H1 (cell line): ENCODE measurements around the gene ARMH2. TPM values are rescaled to one million over a fixed set of nuclear protein-coding genes. Genes with fewer than 3 reads are reported as not detected.
"Not testable (repeated sequence)": the region's sequence is repeated elsewhere in the genome, so short reads cannot be mapped to it uniquely, and the experiment has no call there.

Source experiments
- CTCF ChIA-PET: fragments of 300-600 bp; sonication (Branson Sonifier 250); formaldehyde crosslinking; loops from one replicate; lab custom pipeline; 2021; ENCODE audit not compliant: partially characterized antibody; lab: Charles Lee
- POLR2A ChIA-PET: fragments of 300-600 bp; sonication (Branson Sonifier 250); formaldehyde crosslinking; loops from one replicate; lab custom pipeline; 2021; ENCODE audit warnings: inconsistent platforms; ENCODE audit not compliant: partially characterized antibody; lab: Charles Lee
- DNase-seq, 2 experiments: peaks; one replicate each; pipeline versions ENCODE4 v3.0.0 to v3.0.0-alpha.2; 2010 to 2022; ENCODE audit warnings: low spot score in 2 of 2, low read depth in 1 of 2, mixed read lengths in 1 of 2
- FAIRE-seq: peaks from 2 replicates; lab custom pipeline; 2011; peaks lifted over from hg19 to GRCh38; lab: Jason Lieb, UNC
- H2AFZ ChIP-seq: 2 replicates; pipeline ENCODE4 v1.8.1; 2012; ENCODE audit warnings: low read length, inconsistent platforms
- H2AK5ac ChIP-seq: 2 replicates; pipeline ENCODE4 v1.6.1; 2013; ENCODE audit warnings: low read depth, low read length
- H2BK120ac ChIP-seq: replicated peaks from 2 replicates; pipeline ENCODE3; 2013; ENCODE audit warnings: low read depth, low read length, inconsistent platforms
- H2BK12ac ChIP-seq: 2 replicates; pipeline ENCODE4 v1.6.1; 2013; ENCODE audit warnings: low read depth, low read length
- H2BK15ac ChIP-seq: 2 replicates; pipeline ENCODE4 v1.6.1; 2013; ENCODE audit warnings: low read length
- H2BK20ac ChIP-seq: 2 replicates; pipeline ENCODE4 v1.6.1; 2013; ENCODE audit warnings: low read length
- H2BK5ac ChIP-seq: 2 replicates; pipeline ENCODE4 v1.6.1; 2013; ENCODE audit warnings: low read depth, low read length
- H3K14ac ChIP-seq: 2 replicates; pipeline ENCODE4 v1.6.1; 2013; ENCODE audit warnings: inconsistent platforms; ENCODE audit not compliant: insufficient read length
- H3K18ac ChIP-seq: 2 replicates; pipeline ENCODE4 v1.6.1; 2013; ENCODE audit warnings: low read length; ENCODE audit errors: extremely low read depth
- H3K23ac ChIP-seq: 2 replicates; pipeline ENCODE4 v1.6.1; 2013; ENCODE audit warnings: inconsistent platforms; ENCODE audit not compliant: insufficient read length
- H3K23me2 ChIP-seq: 2 replicates; pipeline ENCODE4 v1.6.1; 2013; ENCODE audit warnings: low read depth, low read length
- H3K27ac ChIP-seq: 2 replicates; pipeline ENCODE4 v1.6.1; 2011; ENCODE audit warnings: low read depth, low read length, inconsistent platforms
- H3K27me3 ChIP-seq, 4 experiments: replicated peaks in 1 of 4; 1 replicate in 1 of 4; 2 replicates in 3 of 4; pipeline versions ENCODE4 v1.6.1 to v1.8.1; 2011 to 2013; ENCODE audit warnings: low read length in 3 of 4, mild to moderate bottlenecking in 3 of 4, inconsistent platforms in 2 of 4, mixed read lengths in 2 of 4, moderate library complexity in 1 of 4; ENCODE audit not compliant: control insufficient read depth in 3 of 4, insufficient read depth in 3 of 4; ENCODE audit errors: extremely low read depth in 1 of 4
- H3K36me3 ChIP-seq, 4 experiments: 2 replicates each; pipeline versions ENCODE4 v1.6.1 to v1.8.1; 2011 to 2013; ENCODE audit warnings: mild to moderate bottlenecking in 4 of 4, low read length in 3 of 4, moderate library complexity in 2 of 4, control low read depth in 1 of 4, inconsistent platforms in 1 of 4; ENCODE audit not compliant: insufficient read depth in 4 of 4, control insufficient read depth in 2 of 4
- H3K4ac ChIP-seq: replicated peaks from 2 replicates; pipeline ENCODE3; 2013; ENCODE audit warnings: low read length, low read depth, mixed read lengths, inconsistent platforms; ENCODE audit not compliant: insufficient read length
- H3K4me1 ChIP-seq, 4 experiments: replicated peaks in 1 of 4; 1 replicate in 1 of 4; 2 replicates in 3 of 4; pipeline versions ENCODE4 v1.6.1 to v1.8.1; 2011 to 2013; ENCODE audit warnings: low read length in 3 of 4, inconsistent platforms in 2 of 4, mixed read lengths in 1 of 4; ENCODE audit not compliant: insufficient read depth in 4 of 4, control insufficient read depth in 3 of 4
- H3K4me2 ChIP-seq, 2 experiments: 2 replicates each; pipeline versions ENCODE4 v1.6.1 to v1.8.1; 2011 to 2013; ENCODE audit warnings: low read depth in 2 of 2, low read length in 2 of 2, control low read depth in 1 of 2, inconsistent platforms in 1 of 2, mild to moderate bottlenecking in 1 of 2; ENCODE audit not compliant: insufficient read depth in 1 of 2
- H3K4me3 ChIP-seq, 4 experiments: fragments of 200-600, 300-600 bp in 1 of 4; sonication (generic), shearing (Covaris generic), sonication (Bioruptor Twin) in 1 of 4; 2 replicates each; pipeline versions ENCODE4 v1.5.1 to v1.8.1; 2011 to 2016; ENCODE audit warnings: low read length in 4 of 4, low read depth in 3 of 4, control low read depth in 2 of 4, inconsistent platforms in 2 of 4, mild to moderate bottlenecking in 2 of 4, mixed read lengths in 1 of 4, moderate library complexity in 1 of 4; ENCODE audit not compliant: insufficient read depth in 2 of 4; ENCODE audit errors: extremely low read depth in 1 of 4
- H3K56ac ChIP-seq: replicated peaks from 2 replicates; pipeline ENCODE3; 2013; ENCODE audit warnings: low read depth, mild to moderate bottlenecking, mixed read lengths, low read length, inconsistent platforms; ENCODE audit not compliant: insufficient read length
- H3K79me1 ChIP-seq: 2 replicates; pipeline ENCODE4 v1.6.1; 2013; ENCODE audit warnings: low read depth, low read length, control low read depth
- H3K79me2 ChIP-seq, 2 experiments: 2 replicates each; pipeline versions ENCODE4 v1.6.1 to v1.8.1; 2012 to 2013; ENCODE audit warnings: low read length in 2 of 2, mild to moderate bottlenecking in 2 of 2, inconsistent platforms in 1 of 2; ENCODE audit not compliant: insufficient read depth in 2 of 2, control insufficient read depth in 1 of 2
- H3K9ac ChIP-seq, 4 experiments: replicated peaks in 1 of 4; 1 replicate in 1 of 4; 2 replicates in 3 of 4; pipeline versions ENCODE4 v1.6.1 to v1.8.1; 2011 to 2013; ENCODE audit warnings: low read depth in 3 of 4, low read length in 3 of 4, control low read depth in 2 of 4, mild to moderate bottlenecking in 2 of 4, moderate library complexity in 2 of 4, inconsistent platforms in 1 of 4; ENCODE audit errors: extremely low read depth in 1 of 4
- H3K9me3 ChIP-seq, 2 experiments: 2 replicates each; pipeline versions ENCODE4 v1.6.1 to v1.8.1; 2012 to 2013; ENCODE audit warnings: mild to moderate bottlenecking in 2 of 2, moderate library complexity in 2 of 2, control low read depth in 1 of 2, inconsistent platforms in 1 of 2, low read depth in 1 of 2, low read length in 1 of 2, mixed read lengths in 1 of 2; ENCODE audit not compliant: insufficient read depth in 2 of 2
- H4K20me1 ChIP-seq, 2 experiments: replicated peaks in 1 of 2; 2 replicates each; pipeline versions ENCODE3 to v1.8.1; 2011 to 2013; ENCODE audit warnings: inconsistent platforms in 2 of 2, low read length in 2 of 2, mild to moderate bottlenecking in 1 of 2; ENCODE audit not compliant: insufficient read depth in 2 of 2, control insufficient read depth in 1 of 2
- H4K5ac ChIP-seq: 2 replicates; pipeline ENCODE4 v1.6.1; 2013; ENCODE audit warnings: low read length, low read depth, mixed read lengths, inconsistent platforms; ENCODE audit not compliant: insufficient read length
- H4K8ac ChIP-seq: 2 replicates; pipeline ENCODE4 v1.8.0; 2013; ENCODE audit warnings: mild to moderate bottlenecking, moderate library complexity, low read length, inconsistent platforms; ENCODE audit not compliant: insufficient read depth; ENCODE audit errors: extremely low read depth
- H4K91ac ChIP-seq: replicated peaks from 2 replicates; pipeline ENCODE3; 2013; ENCODE audit warnings: low read length, mixed read lengths, inconsistent platforms; ENCODE audit not compliant: insufficient read length
- WGBS, 2 experiments: shearing (Covaris generic) in 1 of 2; methylation state at CpG; one replicate each; pipeline versions ENCODE4 v1.1.6 to v1.1.7; 2013 to 2015; ENCODE audit warnings: low lambda C conversion rate in 2 of 2, mixed read lengths in 2 of 2, inconsistent platforms in 1 of 2, low coverage in 1 of 2, missing lambda C conversion rate in 1 of 2; ENCODE audit not compliant: insufficient replicate concordance in 2 of 2, insufficient coverage in 1 of 2, insufficient read length in 1 of 2; ENCODE audit errors: extremely low coverage in 1 of 2, missing lambda C conversion rate in 1 of 2; 5-methylcytosine and 5-hydroxymethylcytosine counted together
- polyA plus RNA-seq, 7 experiments: library from polyadenylated mRNA; depleted of rRNA in 3 of 7; stranded (reverse) in 5 of 7; unstranded in 2 of 7; fragments of >200 nt in 5 of 7; fragments of 200-250 nt in 2 of 7; gene quantifications; 1 replicate in 5 of 7; 2 replicates in 1 of 7; 4 replicates in 1 of 7; pipeline versions ENCODE4 v1.2.1 to v1.2.3, GENCODE V29; 2011 to 2013; ENCODE audit warnings: missing spikeins in 2 of 7, mixed read lengths in 2 of 7
- total RNA-seq: library from RNA; stranded (reverse); fragmentation: NEBNext Ultra II Directional; extraction: Animal tissue kit (Norgen Biotek cat#: 25700); gene quantifications from 2 replicates; pipeline ENCODE4 v1.2.1, GENCODE V29; 2021

Gene ARMH2
- total and polyA plus RNA-seq, 2 of the 8 experiments (the other 6 are each of a cell fraction or from before 2014, with no cell fraction given), result not detected

DNA sequence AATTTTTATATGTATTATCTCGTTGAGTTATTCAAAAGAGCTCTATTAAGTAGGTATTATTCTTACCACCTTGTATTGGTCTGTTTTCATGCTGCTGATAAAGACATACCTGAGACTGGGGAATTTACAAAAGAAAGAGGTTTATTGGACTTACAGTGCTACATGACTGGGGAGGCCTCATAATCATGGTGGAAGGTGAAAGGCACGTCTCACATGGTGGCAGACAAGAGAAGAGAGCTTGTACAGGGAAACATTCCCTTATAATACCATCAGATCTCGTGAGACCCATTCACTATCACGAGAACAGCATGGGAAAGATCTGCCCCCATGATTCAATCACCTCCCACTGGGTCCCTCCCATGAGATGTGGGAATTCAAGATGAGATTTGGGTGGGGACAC is 44.3 kb downstream of the ARMH2 start:
- not testable (repeated sequence) for H2BK5ac ChIP-seq, H3K79me1 ChIP-seq, H2AK5ac ChIP-seq, H3K4me2 ChIP-seq, H3K23ac ChIP-seq, H2AFZ ChIP-seq, H4K20me1 ChIP-seq, H3K27ac ChIP-seq, H4K5ac ChIP-seq, H2BK12ac ChIP-seq, FAIRE-seq, H4K91ac ChIP-seq, H3K4me3 ChIP-seq, H2BK120ac ChIP-seq, H3K4me1 ChIP-seq, H2BK15ac ChIP-seq, H3K9me3 ChIP-seq, H2BK20ac ChIP-seq, DNase-seq, H3K27me3 ChIP-seq, H4K8ac ChIP-seq, H3K9ac ChIP-seq, H3K36me3 ChIP-seq, H3K23me2 ChIP-seq, H3K56ac ChIP-seq, H3K18ac ChIP-seq, H3K79me2 ChIP-seq, H3K14ac ChIP-seq, H3K4ac ChIP-seq
- ChIA-PET CTCF (interaction anchor here (0.9 kb wide), 1 partner anchor 164 kb away, joined by 3 read pairs; no protein-coding TSS in a partner anchor), POLR2A (interaction anchor here (0.6 kb wide), 1 partner anchor 345 kb away, joined by 3 read pairs; no protein-coding TSS in a partner anchor)
- 84% methylated on average over 4 of the region's 4 CpGs; no CpG with 5 or more reads in 1 of the 2 experiments for WGBS, 2 experiments
